Suprapubic skin (tissue), 4 donors: Measurements from ENCODE around the gene SEC14L3. TPM values are rescaled to one million over a fixed set of nuclear protein-coding genes. Genes with fewer than 3 reads are reported as not detected.

ENCODE experiments used
- DNase-seq, 2 donors: peaks; one replicate each; pipeline ENCODE4 v3.0.0-alpha.2; 2019; ENCODE audit warnings: low spot score in 2 of 2
- H3K27ac ChIP-seq: fragments of 200-600 bp; sonication (generic); one replicate; pipeline ENCODE4 v1.5.1; 2019
- H3K27me3 ChIP-seq: fragments of 200-600 bp; sonication (generic); one replicate; pipeline ENCODE4 v1.5.1; 2019
- H3K36me3 ChIP-seq: fragments of 200-600 bp; sonication (generic); one replicate; pipeline ENCODE4 v1.5.1; 2019
- H3K4me1 ChIP-seq: fragments of 200-600 bp; sonication (generic); one replicate; pipeline ENCODE4 v1.5.1; 2019
- H3K4me3 ChIP-seq: fragments of 200-600 bp; sonication (generic); one replicate; pipeline ENCODE4 v1.5.1; 2019; ENCODE audit warnings: mild to moderate bottlenecking
- H3K9me3 ChIP-seq: fragments of 200-600 bp; sonication (generic); one replicate; pipeline ENCODE4 v1.5.1; 2019
- CTCF ChIP-seq, 2 donors: fragments of 200-600 bp in 1 of 2; fragments of 450-650 bp in 1 of 2; sonication (generic) in 1 of 2; IDR thresholded peaks; one replicate each; pipeline ENCODE4 v1.5.1; 2016 to 2019; ENCODE audit warnings: antibody characterized with exemption in 2 of 2, mild to moderate bottlenecking in 1 of 2, moderate library complexity in 1 of 2
- EP300 ChIP-seq: sonication (generic); formaldehyde crosslinking; IDR thresholded peaks from one replicate; pipeline ENCODE4 v1.6.1; 2017; ENCODE audit warnings: antibody characterized with exemption
- POLR2A ChIP-seq, 2 donors: fragments of 450-650 bp; IDR thresholded peaks; one replicate each; pipeline ENCODE4 v1.6.1; 2017; ENCODE audit warnings: antibody characterized with exemption in 2 of 2, mild to moderate bottlenecking in 2 of 2, moderate library complexity in 2 of 2
- POLR2AphosphoS5 ChIP-seq, 3 donors: sonication (generic); formaldehyde crosslinking; IDR thresholded peaks; one replicate each; pipeline ENCODE4 v1.6.1; 2017; ENCODE audit warnings: antibody characterized with exemption in 3 of 3
- WGBS: methylation state at CpG from one replicate; pipeline ENCODE4 v1.1.5; 2018; 5-methylcytosine and 5-hydroxymethylcytosine counted together
- total RNA-seq, 4 donors: library from RNA; depleted of rRNA; stranded (reverse); fragments of >200 nt; gene quantifications; one replicate each; pipeline ENCODE4 v1.1.0, GENCODE V29; 2016

The SEC14L3 gene
- total RNA-seq, 4 donors from 2014 or later: not detected

GRCh38 chr22:30433227-30433626 is 38.6 kb downstream of the SEC14L3 start:
- Histone ChIP-seq H3K27me3 (no peaks in the 10 kb centered on the region), H3K4me1 (peaks cover 4% of the 10 kb centered on the region), H3K27ac (no peak overlapping the region), H3K9me3 (no peaks in the 10 kb centered on the region), H3K36me3 (no peaks in the 10 kb centered on the region), H3K4me3 (no peak overlapping the region)
- TF ChIP-seq POLR2AphosphoS5 (IDR thresholded peaks at IDR 0.05) (no peak), EP300 (no peak), POLR2A (IDR thresholded peaks at IDR 0.05) (no peak), CTCF (IDR thresholded peaks at IDR 0.05) (no peak)
- 93% methylated on average over 3 of the region's 3 CpGs for WGBS
- DNase-seq: no peak

- 70% methylated on average over 2 of the region's 2 CpGs for WGBS
- Histone ChIP-seq H3K4me1 (peaks cover 4% of the 10 kb centered on the region), H3K9me3 (no peaks in the 10 kb centered on the region), H3K27ac (no peak overlapping the region), H3K27me3 (no peaks in the 10 kb centered on the region), H3K36me3 (no peaks in the 10 kb centered on the region), H3K4me3 (no peak overlapping the region)
- TF ChIP-seq POLR2AphosphoS5 (IDR thresholded peaks at IDR 0.05) (no peak), EP300 (no peak), CTCF (IDR thresholded peaks at IDR 0.05) (no peak), POLR2A (IDR thresholded peaks at IDR 0.05) (no peak)
- DNase-seq: no peak
Measured at GRCh38 chr22:30432520-30432919, 39.3 kb downstream of the SEC14L3 start.

GRCh38 chr22:30432096-30432495 is 39.7 kb downstream of the SEC14L3 start:
- Histone ChIP-seq H3K4me1 (peaks cover 4% of the 10 kb centered on the region), H3K4me3 (no peak overlapping the region), H3K27ac (no peak overlapping the region), H3K9me3 (no peaks in the 10 kb centered on the region), H3K27me3 (no peaks in the 10 kb centered on the region), H3K36me3 (no peaks in the 10 kb centered on the region)
- WGBS: 90% methylated on average over 4 of the region's 4 CpGs
- DNase-seq: no peak
- TF ChIP-seq POLR2A (IDR thresholded peaks at IDR 0.05): no peak
- TF ChIP-seq EP300: no peak
- no peak for TF ChIP-seq CTCF (IDR thresholded peaks at IDR 0.05)
- TF ChIP-seq POLR2AphosphoS5 (IDR thresholded peaks at IDR 0.05): no peak

GRCh38 chr22:30430933-30431332 is 40.9 kb downstream of the SEC14L3 start:
- DNase-seq: no peak
- H3K27ac ChIP-seq: no peak overlapping the region
- H3K27me3 ChIP-seq: no peaks in the 10 kb centered on the region
- TF ChIP-seq POLR2AphosphoS5 (IDR thresholded peaks at IDR 0.05) (no peak), CTCF (IDR thresholded peaks at IDR 0.05) (no peak), POLR2A (IDR thresholded peaks at IDR 0.05) (no peak), EP300 (no peak)
- 88% methylated on average over 4 of the region's 4 CpGs for WGBS
- no peaks in the 10 kb centered on the region for H3K9me3 ChIP-seq
- H3K4me1 ChIP-seq: peaks cover 11% of the 10 kb centered on the region
- H3K36me3 ChIP-seq: no peaks in the 10 kb centered on the region
- no peak overlapping the region for H3K4me3 ChIP-seq

- Histone ChIP-seq H3K4me1 (peaks cover 20% of the 10 kb centered on the region), H3K9me3 (no peaks in the 10 kb centered on the region), H3K27ac (no peak overlapping the region), H3K27me3 (no peaks in the 10 kb centered on the region), H3K4me3 (no peak overlapping the region), H3K36me3 (no peaks in the 10 kb centered on the region)
- no peak for TF ChIP-seq POLR2AphosphoS5 (IDR thresholded peaks at IDR 0.05)
- 60% methylated on average over 4 of the region's 4 CpGs for WGBS
- DNase-seq: no peak
Measured at GRCh38 chr22:30429887-30430286, 41.9 kb downstream of the SEC14L3 start.

GRCh38 chr22:30427871-30428270 is 43.9 kb downstream of the SEC14L3 start:
- TF ChIP-seq POLR2AphosphoS5 (IDR thresholded peaks at IDR 0.05): no peak
- no peak for TF ChIP-seq POLR2A (IDR thresholded peaks at IDR 0.05)
- no peak for TF ChIP-seq CTCF (IDR thresholded peaks at IDR 0.05)
- TF ChIP-seq EP300: no peak
- no peak overlapping the region for H3K4me3 ChIP-seq
- no peaks in the 10 kb centered on the region for H3K9me3 ChIP-seq
- H3K27me3 ChIP-seq: no peaks in the 10 kb centered on the region
- H3K4me1 ChIP-seq: peaks cover 36% of the 10 kb centered on the region
- H3K36me3 ChIP-seq: no peaks in the 10 kb centered on the region
- WGBS: 63% methylated on average over 1 of the region's 1 CpG
- H3K27ac ChIP-seq: no peak overlapping the region
- no peak for DNase-seq
